Neural cell (in vitro differentiated cells): ENCODE measurements around the gene ANKRD6.
"Not testable (repeated sequence)": the region's sequence is repeated elsewhere in the genome, so short reads cannot be mapped to it uniquely, and the experiment has no call there.

ENCODE experiments used
- EP300 ChIP-seq: fragments of 450-650 bp; conservative IDR thresholded peaks from 2 replicates; pipeline ENCODE4 v1.6.1; 2014; ENCODE audit warnings: antibody characterized with exemption, mild to moderate bottlenecking, moderate library complexity; ENCODE audit not compliant: poor library complexity, severe bottlenecking
- EZH2 ChIP-seq: fragments of 200-600, 300-800 bp; shearing (Covaris generic), sonication (generic); IDR thresholded peaks from 2 replicates; pipeline ENCODE4 v1.6.1; 2014; ENCODE audit warnings: antibody characterized with exemption, low read length, borderline replicate concordance, mild to moderate bottlenecking; ENCODE audit not compliant: insufficient read depth, poor library complexity, severe bottlenecking
- POLR2AphosphoS5 ChIP-seq: IDR thresholded peaks from 2 replicates; pipeline ENCODE4 v1.6.1; 2012
- RAD21 ChIP-seq: fragments of 450-650 bp; conservative IDR thresholded peaks from 2 replicates; pipeline ENCODE4 v1.6.1; 2014; ENCODE audit warnings: antibody characterized with exemption, mild to moderate bottlenecking, moderate library complexity
- SMC3 ChIP-seq: fragments of 450-650 bp; conservative IDR thresholded peaks from 2 replicates; pipeline ENCODE4 v1.6.1; 2014; ENCODE audit warnings: antibody characterized with exemption, mild to moderate bottlenecking, moderate library complexity; ENCODE audit not compliant: poor library complexity
- TF ChIP-seq, protein P1 (sequence below): fragments of 450-650 bp; IDR thresholded peaks from 2 replicates; pipeline ENCODE4 v1.5.1; 2014; ENCODE audit warnings: antibody characterized with exemption, mild to moderate bottlenecking, moderate library complexity; ENCODE audit not compliant: poor library complexity, severe bottlenecking

- TF ChIP-seq EP300, POLR2AphosphoS5, EZH2, SMC3, RAD21: not testable (repeated sequence)
- TF ChIP-seq, protein P1, sequence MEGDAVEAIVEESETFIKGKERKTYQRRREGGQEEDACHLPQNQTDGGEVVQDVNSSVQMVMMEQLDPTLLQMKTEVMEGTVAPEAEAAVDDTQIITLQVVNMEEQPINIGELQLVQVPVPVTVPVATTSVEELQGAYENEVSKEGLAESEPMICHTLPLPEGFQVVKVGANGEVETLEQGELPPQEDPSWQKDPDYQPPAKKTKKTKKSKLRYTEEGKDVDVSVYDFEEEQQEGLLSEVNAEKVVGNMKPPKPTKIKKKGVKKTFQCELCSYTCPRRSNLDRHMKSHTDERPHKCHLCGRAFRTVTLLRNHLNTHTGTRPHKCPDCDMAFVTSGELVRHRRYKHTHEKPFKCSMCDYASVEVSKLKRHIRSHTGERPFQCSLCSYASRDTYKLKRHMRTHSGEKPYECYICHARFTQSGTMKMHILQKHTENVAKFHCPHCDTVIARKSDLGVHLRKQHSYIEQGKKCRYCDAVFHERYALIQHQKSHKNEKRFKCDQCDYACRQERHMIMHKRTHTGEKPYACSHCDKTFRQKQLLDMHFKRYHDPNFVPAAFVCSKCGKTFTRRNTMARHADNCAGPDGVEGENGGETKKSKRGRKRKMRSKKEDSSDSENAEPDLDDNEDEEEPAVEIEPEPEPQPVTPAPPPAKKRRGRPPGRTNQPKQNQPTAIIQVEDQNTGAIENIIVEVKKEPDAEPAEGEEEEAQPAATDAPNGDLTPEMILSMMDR: not testable (repeated sequence)
These were observed 35.1 kb upstream of the ANKRD6 start for GRCh38 chr6:89397884-89398283.
